ENCODE data around the gene VAX1.
"Not testable (repeated sequence)": the region's sequence is repeated elsewhere in the genome, so short reads cannot be mapped to it uniquely, and the experiment has no call there.

The VAX1 gene

DNA sequence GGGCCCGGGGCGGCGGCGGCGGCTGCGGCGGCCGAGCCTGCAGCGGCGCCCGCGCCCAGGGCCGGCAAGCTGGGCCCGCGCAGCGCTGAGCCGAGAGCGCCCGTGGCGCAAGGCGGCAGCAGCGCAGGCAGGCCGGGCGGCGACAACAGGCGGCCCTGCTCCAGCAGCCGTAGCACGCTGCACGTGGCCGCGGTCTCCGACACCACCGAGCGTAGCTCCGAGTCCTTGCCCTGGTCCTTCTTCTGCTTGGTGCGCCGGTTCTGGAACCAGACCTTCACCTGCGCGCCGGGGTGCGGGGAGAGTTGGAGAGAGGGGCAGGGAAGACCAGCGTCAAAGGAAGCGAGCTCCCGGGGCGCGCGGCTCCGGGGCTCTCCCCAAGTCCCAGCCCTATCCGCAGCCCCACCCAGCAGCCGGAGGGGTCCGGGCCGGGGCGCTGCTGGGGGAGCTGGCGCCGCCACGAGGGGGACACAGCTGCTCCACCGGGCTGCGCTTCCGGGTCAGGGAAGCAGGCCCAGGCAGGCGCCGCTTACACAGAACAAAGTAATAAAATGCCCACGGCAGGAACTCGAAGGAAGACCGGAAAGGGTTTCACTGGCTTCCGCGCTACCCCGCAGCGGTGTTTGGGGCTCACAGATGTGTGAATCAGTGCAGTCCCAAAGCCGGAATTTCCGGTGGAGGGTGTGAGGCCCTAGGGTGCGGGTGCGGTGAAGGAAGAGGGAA, 3.6 kb downstream of the VAX1 start:
- DNase-seq, result peak; percentile 67

DNA sequence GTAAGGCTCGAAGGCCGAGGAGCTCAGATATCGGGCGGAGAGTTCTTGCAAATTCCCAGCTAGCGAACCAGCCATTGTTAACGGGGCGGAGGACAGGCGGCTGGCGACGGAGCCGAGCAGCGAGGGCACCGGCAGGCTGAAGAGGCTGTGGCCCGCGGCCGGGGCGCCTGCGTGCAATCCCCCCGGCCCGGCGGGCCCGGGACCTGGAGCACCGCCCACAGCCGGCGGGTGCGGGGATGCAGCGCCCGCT, 4.1 kb downstream of the VAX1 start:
- DNase-seq, result no peak

DNA sequence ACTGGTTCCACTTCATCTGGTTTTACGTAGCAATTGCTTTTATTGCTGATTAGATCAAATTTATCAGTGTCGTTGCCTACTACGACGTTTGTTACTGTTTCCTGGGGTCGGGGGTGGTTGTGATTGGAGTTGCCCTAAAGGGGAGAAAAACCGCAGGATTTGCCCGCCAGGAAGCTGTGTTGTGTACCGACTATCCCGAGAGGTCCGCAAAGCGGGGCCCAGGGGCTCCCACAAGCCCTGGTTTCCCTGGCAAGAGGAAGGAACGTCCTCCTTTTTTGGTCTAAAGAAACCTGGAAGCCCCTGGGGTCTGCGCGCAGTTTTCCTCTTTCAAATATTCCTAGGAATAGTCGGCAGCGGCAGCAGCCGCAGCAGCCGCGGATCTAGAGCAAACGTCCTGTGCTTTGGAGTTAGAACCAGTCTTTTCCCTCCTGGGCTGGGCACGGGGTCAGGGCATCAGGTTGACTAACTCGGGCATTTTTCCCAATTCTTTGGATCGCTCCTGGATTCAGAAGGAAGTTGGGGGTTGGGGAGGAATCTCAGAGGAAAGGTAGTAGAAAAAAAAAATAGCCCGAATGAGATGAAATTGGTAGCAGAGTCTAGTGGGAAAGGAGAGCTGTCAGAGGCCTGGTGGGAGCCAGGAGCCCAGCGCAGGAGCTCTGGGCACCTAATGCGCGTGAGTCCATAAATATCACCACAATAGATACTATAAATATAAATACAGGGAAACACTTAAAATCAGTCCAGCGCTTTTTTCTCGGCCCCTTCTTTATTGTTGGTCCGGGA, 4.6 kb downstream of the VAX1 start:
- no peak for DNase-seq

- DNase-seq, result peak; percentile 73
These were observed 5.3 kb downstream of the VAX1 start for GRCh38 chr10:117132751-117133231.

DNA sequence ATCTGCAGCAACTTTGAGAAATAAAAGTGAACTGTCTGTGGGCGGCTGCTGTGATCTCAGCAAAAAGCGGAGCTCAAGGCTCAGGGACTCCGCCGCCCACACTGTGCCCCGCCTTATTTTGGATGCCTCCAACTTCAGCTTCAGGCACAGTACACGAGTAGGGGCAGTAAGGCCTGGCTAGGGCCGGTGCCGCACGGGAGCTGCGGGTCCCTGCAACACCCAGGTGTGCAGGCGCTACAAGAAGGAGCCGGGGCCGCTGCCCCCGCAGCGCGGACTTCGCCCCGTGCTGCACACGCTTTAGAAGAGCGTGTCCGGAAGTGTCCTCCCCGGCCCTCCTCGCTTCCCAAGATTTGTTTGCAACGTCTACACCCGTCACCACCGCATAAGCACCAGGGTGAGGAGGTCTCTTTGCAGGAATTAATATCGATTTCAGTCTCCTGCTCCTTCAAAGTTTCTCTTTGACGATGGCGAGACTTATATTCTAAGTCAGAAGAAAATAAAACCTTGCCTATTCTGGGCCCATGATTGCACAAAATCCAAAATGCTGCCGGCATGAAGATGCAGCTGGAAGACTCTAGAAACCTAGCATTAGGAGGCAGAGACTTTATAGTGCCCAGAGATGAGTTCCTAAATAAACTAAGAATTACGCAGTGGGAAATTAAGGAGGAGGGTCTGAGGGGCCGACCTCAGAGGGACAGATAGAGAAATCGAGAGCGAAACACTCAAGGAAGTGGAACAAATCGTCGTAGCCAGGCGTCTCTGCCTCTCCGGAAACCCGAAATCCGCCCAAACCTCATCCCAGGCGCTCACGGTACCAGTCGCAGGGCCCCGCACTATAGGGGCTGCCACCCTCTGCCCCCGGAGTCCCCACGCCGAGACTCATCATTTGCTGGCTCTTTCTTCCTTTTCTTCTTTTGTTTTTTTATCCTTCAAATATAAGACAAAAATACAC, 6.4 kb downstream of the VAX1 start:
- DNase-seq, result peak; percentile 63

DNA sequence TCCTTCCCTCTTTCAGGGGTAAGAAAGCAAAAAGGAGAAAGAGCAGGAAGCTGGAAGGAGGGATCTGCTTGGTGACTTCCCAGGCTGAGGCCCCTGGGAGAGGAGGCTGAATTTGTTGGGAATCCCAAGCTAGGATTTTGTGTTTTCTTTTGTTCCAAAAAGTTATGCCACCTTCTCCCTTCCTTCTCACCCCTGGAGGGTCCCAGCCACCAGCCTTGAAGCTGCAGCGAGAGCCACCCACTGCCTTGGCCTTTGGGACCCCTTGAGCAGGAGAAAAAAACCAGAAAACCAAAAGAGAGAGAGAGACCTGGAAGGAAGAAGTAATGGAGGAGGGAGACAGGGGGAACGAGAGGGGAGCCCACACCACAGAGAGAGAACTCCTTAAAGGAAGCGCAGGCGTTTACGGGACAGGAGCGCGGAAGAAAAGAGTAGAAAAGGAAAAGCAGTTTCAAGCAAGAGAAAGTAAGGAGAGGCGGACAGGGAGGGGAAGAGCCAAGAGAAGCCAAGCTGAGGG, 7.2 kb downstream of the VAX1 start:
- DNase-seq, result no peak

- DNase-seq, result no peak
These were observed 7.7 kb downstream of the VAX1 start for GRCh38 chr10:117130346-117130745.

DNA sequence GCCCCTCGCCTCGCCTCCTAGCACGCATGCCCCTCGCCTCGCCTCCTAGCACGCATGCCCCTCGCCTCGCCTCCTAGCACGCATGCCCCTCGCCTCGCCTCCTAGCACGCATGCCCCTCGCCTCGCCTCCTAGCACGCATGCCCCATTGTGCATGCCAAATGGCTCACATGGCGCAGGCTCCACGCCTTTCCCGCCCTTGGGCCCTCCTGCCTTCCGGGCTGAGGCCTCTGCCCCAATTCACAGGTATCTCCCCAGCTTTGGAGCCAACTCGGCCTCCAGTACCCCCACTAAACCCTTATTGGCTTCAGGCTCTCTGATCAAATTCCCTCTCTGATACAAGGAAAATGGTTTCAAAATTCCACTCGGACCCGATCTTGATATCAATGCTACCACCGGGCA, 11.4 kb downstream of the VAX1 start:
- DNase-seq, result not testable (repeated sequence)

DNA sequence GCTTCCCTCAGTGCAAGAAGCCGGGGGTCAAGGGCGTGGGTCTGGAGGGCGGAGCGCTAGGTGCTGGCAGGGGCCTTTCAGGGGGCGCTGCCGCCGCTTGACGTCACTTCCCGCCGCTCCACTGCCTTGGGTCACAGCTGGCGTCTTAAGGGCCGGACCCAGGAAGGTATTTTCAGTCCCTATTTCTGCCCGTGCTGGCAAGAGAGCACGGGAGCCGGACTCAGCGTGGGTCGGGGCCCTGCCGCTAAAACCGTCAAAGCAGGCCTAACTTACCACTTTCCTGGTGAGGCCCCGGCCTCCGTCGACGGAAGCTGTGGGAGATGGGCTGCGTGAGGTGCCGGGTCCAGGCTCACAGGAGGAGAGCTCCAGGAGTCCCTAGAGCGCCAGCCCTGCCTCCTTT, 12.0 kb downstream of the VAX1 start:
- DNase-seq, result no peak

- DNase-seq, result no peak
These were observed 25.9 kb downstream of the VAX1 start for GRCh38 chr10:117112220-117112619.

DNA sequence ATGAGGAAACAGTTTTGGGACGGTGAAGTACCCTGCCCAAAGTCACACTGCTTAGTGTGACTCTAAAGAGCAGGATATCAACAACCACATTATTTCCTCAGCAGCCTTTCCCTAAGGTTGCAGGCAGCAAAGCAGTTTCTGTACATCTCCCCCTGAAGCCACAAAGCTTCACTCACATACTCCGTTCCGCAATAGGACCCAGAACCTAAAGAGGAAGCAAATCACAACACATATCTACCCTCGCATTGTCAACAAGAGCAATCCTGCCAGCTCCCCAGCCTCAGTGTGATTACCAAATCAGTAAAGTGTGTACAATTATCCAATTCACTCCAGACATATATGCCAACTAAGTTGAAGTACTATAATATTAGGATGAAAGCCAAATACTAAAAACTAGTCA, 30.8 kb downstream of the VAX1 start:
- DNase-seq, result no peak

DNA sequence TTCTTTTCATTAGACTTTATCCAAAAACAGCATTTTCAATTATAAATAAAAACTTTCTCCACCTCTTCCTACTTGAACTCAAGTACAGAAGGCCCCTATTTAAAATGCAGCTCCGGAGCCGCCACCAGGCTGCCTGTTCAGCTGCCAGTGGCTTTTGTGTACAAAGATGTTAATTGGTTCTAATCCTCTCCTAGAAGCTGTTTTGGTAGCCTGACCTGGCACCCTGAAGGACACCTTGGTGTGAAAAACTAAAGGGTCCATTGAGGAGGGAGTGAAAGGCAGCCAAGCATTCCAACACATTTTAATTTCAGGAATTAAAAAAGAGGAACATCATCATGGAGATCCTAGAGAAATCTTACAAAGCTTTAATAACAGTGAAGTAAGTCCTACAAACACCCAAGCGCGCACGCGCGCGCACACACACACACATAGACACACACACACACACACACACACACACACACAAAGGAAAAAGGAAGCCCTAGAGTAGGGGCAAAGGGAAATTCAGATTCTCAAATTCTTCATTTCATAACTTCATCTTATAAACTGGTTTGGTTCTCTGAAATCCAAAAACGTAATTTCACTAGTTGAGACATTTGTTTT, 41.4 kb downstream of the VAX1 start:
- DNase-seq, result no peak

- DNase-seq, result no peak
These were observed 43.2 kb downstream of the VAX1 start for GRCh38 chr10:117094856-117095255.

DNA sequence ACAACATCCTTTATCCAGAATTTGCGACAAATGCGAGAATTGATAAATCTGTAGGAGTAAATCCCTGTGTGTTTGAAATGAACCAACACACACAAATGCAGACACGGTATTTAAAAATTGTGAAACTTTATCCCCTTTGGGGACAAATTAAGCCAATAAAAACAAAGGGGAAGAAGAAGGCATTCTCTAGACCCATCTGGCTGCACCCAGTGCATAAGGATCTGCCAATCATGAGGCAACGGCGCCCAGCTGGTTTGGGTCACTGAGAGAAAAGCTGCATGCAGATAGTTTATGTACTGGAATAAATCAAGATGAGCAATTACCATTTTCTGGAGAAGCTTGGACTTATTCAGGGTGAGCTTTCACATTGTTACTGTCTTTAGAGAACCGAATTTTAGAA, 45.7 kb downstream of the VAX1 start:
- DNase-seq, result no peak

GRCh38 chr10:117090834-117091233, 47.2 kb downstream of the VAX1 start:
- DNase-seq, result no peak

GRCh38 chr10:117087521-117087920, 50.5 kb downstream of the VAX1 start:
- no peak for DNase-seq

GRCh38 chr10:117086546-117086945, 51.5 kb downstream of the VAX1 start:
- no peak for DNase-seq

- peak; percentile 59 for DNase-seq
These were observed 53.4 kb downstream of the VAX1 start for GRCh38 chr10:117084421-117085246.

Data from islet precursor cell (in vitro differentiated cells).